ENCODE measurements around the gene SUSD1. TPM values are rescaled to one million over a fixed set of nuclear protein-coding genes. Genes with fewer than 3 reads are reported as not detected.
"Not testable (repeated sequence)": the region's sequence is repeated elsewhere in the genome, so short reads cannot be mapped to it uniquely, and the experiment has no call there.

The SUSD1 gene
- polyA plus RNA-seq, 1 experiment = 17.5 TPM

DNA sequence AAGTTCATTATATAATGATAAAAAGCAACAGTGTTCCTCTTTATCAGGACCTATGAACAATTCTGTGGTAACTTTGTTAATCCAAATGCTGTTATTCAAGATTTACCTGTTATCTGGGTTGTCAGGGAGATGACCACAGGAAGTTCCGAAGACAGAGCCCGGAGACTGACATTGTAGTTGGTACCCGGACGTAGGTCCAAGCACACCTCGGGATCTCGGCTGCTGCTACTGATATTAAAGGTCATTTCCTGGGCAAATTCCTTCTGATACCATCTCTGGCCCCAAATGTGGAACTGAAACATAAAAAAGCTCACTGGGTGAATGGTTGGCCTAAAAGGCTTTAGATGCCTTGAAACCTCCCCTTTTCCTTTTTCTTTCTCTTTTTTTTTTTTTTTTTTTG, 96.7 kb downstream of the SUSD1 start:
- ChIA-PET CTCF (interaction anchor here (1.2 kb wide), 1 partner anchor 9 kb away, joined by 3 read pairs; no protein-coding TSS in a partner anchor), POLR2A (no interaction called here)
- DNase-seq (ENCODE audit: low read depth) = no peak
- TF ChIP-seq CTCF (IDR thresholded peaks at IDR 0.05; ENCODE audit: insufficient read depth, low read depth, low read length) = no peak
- Histone ChIP-seq H3K4me3 (ENCODE audit: low read depth, low read length) (no peak overlapping the region), H3K27me3 (ENCODE audit: control insufficient read depth, insufficient read depth, low read length) (no peaks in the 10 kb centered on the region), H3K36me3 (ENCODE audit: control insufficient read depth, insufficient read depth, low read length) (no peaks in the 10 kb centered on the region)

- Histone ChIP-seq H3K36me3 (ENCODE audit: control insufficient read depth, insufficient read depth, low read length) (no peaks in the 10 kb centered on the region), H3K27me3 (ENCODE audit: control insufficient read depth, insufficient read depth, low read length) (no peaks in the 10 kb centered on the region), H3K4me3 (ENCODE audit: low read depth, low read length) (no peak overlapping the region)
- no peak for TF ChIP-seq CTCF (IDR thresholded peaks at IDR 0.05; ENCODE audit: insufficient read depth, low read depth, low read length)
- no peak for DNase-seq (ENCODE audit: low read depth)
- CTCF ChIA-PET = interaction anchor here (0.6 to 7.0 kb wide), 3 partner anchors 9 to 316 kb away, joined by 3 to 57 read pairs (median 5); no protein-coding TSS in a partner anchor
- POLR2A ChIA-PET = no interaction called here
Observed at GRCh38 chr9:112076814-112077213, 98.3 kb downstream of the SUSD1 start.

DNA sequence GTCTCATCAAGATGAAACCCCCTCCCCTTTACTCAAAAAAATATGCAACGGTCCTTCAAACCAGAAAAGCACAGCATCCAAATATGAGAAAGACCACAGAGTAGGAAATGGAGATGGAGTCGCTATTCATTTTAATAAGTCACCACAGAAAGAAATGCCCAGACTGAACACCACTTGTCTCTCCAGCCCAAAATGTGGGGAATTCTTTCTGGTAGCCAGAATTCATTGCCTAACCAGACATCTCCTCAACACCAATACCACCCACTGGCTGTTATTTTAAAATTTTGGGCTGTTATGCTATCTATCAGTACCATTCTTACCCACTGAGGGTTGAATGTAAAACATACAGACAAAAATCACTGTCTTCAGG, 100.1 kb downstream of the SUSD1 start:
- no peak for TF ChIP-seq CTCF (IDR thresholded peaks at IDR 0.05; ENCODE audit: insufficient read depth, low read depth, low read length)
- H3K27me3 ChIP-seq (ENCODE audit: control insufficient read depth, insufficient read depth, low read length) = no peaks in the 10 kb centered on the region
- CTCF ChIA-PET = interaction anchor here (0.6 to 7.0 kb wide), 28 partner anchors 9 to 476 kb away, joined by 3 to 57 read pairs (median 5); partner anchors contain the start of genes PTBP3, PTGR1 and UGCG
- H3K4me3 ChIP-seq (ENCODE audit: low read depth, low read length) = no peak overlapping the region
- no peaks in the 10 kb centered on the region for H3K36me3 ChIP-seq (ENCODE audit: control insufficient read depth, insufficient read depth, low read length)
- DNase-seq (ENCODE audit: low read depth) = no peak
- POLR2A ChIA-PET = interaction anchor here (0.6 to 2.0 kb wide), 7 partner anchors 25 to 660 kb away, joined by 3 to 35 read pairs (median 5); no protein-coding TSS in a partner anchor

- POLR2A ChIA-PET = interaction anchor here (0.6 to 2.0 kb wide), 10 partner anchors 9 to 661 kb away, joined by 3 to 35 read pairs (median 5); no protein-coding TSS in a partner anchor
- TF ChIP-seq CTCF (IDR thresholded peaks at IDR 0.05; ENCODE audit: insufficient read depth, low read depth, low read length) = peak; percentile 89
- H3K4me3 ChIP-seq (ENCODE audit: low read depth, low read length) = no peak overlapping the region
Observed at GRCh38 chr9:112074250-112075008, 100.7 kb downstream of the SUSD1 start.

GRCh38 chr9:112073639-112074173, 101.4 kb downstream of the SUSD1 start:
- not testable (repeated sequence) for H3K36me3 ChIP-seq (ENCODE audit: control insufficient read depth, insufficient read depth, low read length); H3K27me3 ChIP-seq (ENCODE audit: control insufficient read depth, insufficient read depth, low read length); H3K4me3 ChIP-seq (ENCODE audit: low read depth, low read length); DNase-seq (ENCODE audit: low read depth)
- ChIA-PET CTCF (interaction anchor here (0.7 to 7.0 kb wide), 18 partner anchors 8 to 317 kb away, joined by 3 to 57 read pairs (median 5); partner anchors contain the start of gene UGCG), POLR2A (interaction anchor here (1.0 to 2.0 kb wide), 6 partner anchors 8 to 176 kb away, joined by 3 to 35 read pairs (median 4); no protein-coding TSS in a partner anchor)

More at GRCh38 chr9:112074250-112075008, 100.7 kb downstream of the SUSD1 start:
- CTCF ChIA-PET = interaction anchor here (0.6 to 7.0 kb wide), 30 partner anchors 9 to 476 kb away, joined by 3 to 57 read pairs (median 5); partner anchors contain the start of genes PTBP3, PTGR1 and UGCG
- Histone ChIP-seq H3K36me3 (ENCODE audit: control insufficient read depth, insufficient read depth, low read length) (no peaks in the 10 kb centered on the region), H3K27me3 (ENCODE audit: control insufficient read depth, insufficient read depth, low read length) (no peaks in the 10 kb centered on the region)
- peak; percentile 91 for DNase-seq (ENCODE audit: low read depth)

All from BJ (cell line).